COLO829 (cell line): ENCODE results near the gene PLEKHG2.
A peak's percentile ranks its signal among the peaks of the same experiment; 100 is the strongest.
"Not testable (repeated sequence)": the region's sequence is repeated elsewhere in the genome, so short reads cannot be mapped to it uniquely, and the experiment has no call there.

ENCODE experiments used
- DNase-seq: peaks from one replicate; pipeline ENCODE4 v3.0.0; 2012; ENCODE audit warnings: low spot score

The PLEKHG2 gene

GRCh38 chr19:39412100-39412866 lies at the start of gene PLEKHG2:
TSS of gene PLEKHG2 (plus strand) at chr19:39412669. CDS start at chr19:39414087, 1,418 bp downstream.
- peak; percentile 100 for DNase-seq

GRCh38 chr19:39362682-39363657 lies 49.5 kb upstream of the PLEKHG2 start:
- no peak for DNase-seq

GRCh38 chr19:39363901-39364457 lies 48.5 kb upstream of the PLEKHG2 start:
- DNase-seq, result no peak

- DNase-seq, result no peak
Measured at GRCh38 chr19:39365531-39365930, 46.9 kb upstream of the PLEKHG2 start.

- no peak for DNase-seq
Measured at GRCh38 chr19:39369200-39369599, 43.3 kb upstream of the PLEKHG2 start.

DNA sequence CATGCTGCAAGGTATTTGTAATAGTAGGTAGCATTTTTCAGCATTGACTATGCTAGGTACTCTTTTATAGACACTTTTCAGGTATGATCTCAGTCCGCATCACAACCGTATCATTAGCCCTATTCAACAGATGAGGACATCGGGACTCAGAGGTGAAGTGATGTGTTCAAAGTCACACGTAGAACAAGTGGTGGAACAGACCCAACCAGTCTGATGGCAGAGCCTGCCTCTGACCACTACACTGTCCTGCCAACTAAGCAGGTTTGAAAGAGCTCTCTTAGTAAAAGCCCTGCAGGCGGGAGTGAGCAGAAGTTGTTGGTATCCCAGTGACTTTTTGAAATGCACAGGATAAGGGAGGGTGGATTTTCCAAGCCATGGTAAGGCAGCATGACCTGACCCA lies 41.7 kb upstream of the PLEKHG2 start:
- DNase-seq, result no peak

DNA sequence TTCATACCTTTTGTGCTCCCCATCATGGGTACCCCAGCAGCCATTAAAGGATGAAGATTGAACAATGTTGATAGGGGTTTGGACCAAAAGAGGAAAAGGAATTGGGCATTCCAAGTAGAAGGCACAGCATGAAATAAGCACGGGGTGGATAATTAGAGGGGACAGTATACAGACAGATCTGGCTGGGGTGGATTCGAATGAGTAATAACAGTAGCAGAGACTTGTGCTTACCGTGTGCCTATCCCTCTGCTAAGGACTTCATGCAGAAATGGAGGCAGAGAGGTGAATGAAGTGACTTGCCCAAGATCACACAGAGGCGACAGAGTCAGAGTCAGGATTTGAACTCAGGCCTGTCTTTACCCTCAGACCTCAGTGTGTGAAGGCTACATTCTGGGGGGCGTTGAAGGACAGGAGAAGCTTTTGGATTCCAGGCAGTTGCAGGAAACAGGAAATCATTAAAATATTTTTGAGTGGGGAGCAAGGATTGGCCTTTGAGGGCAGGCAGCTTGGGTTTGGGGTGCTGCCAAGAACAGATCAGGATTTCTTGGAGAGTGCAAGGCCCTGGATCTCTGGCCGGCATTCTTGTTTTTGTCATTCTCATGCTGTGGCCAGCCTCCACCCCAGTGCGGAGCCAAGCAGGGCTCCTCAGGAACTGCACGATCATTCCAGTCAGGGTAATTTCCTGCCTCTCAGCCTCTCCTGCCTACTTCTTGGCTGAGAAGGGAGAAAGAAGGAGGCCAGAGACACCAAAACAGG lies 40.2 kb upstream of the PLEKHG2 start:
- DNase-seq, result no peak

DNA sequence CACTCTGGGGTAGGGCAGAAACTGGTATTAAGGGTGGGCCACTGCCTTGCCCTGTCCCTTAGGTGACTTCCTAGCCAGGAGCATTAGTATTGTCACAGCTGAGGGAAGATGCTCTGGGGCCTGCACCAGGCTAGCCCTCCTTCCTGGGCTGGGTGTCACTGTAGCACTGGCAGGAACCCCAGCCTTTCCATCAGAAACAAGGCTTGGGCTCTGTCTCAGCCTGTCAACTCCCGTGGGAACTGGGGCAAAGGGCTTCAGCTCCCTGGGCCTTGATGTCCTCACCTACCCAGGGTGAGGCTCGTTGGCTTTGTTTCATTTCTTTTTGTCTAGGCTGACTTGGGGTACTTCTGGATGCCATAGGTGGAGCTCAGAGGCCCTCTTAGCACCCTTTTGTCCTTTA lies 39.5 kb upstream of the PLEKHG2 start:
- DNase-seq, result no peak

DNA sequence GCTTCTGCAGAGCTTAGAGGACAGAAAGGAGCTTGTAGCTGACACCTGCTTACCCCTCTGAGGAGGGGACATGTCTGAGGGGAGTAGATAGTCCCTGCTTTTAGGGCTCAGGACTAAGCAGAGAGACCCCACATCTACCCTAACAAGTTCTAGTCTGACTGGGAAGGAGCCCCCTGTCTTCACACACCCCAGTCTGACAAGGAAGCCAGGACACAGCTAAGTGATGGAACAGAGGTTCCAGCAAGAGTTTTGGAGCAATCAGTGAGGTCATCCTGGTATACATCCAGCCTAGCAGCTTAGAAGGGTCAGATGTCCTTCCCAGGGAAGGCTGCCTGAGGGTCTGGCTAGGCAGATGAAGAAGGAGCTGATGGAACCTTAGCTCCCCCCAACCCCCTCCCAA lies 36.5 kb upstream of the PLEKHG2 start:
- no peak for DNase-seq

DNA sequence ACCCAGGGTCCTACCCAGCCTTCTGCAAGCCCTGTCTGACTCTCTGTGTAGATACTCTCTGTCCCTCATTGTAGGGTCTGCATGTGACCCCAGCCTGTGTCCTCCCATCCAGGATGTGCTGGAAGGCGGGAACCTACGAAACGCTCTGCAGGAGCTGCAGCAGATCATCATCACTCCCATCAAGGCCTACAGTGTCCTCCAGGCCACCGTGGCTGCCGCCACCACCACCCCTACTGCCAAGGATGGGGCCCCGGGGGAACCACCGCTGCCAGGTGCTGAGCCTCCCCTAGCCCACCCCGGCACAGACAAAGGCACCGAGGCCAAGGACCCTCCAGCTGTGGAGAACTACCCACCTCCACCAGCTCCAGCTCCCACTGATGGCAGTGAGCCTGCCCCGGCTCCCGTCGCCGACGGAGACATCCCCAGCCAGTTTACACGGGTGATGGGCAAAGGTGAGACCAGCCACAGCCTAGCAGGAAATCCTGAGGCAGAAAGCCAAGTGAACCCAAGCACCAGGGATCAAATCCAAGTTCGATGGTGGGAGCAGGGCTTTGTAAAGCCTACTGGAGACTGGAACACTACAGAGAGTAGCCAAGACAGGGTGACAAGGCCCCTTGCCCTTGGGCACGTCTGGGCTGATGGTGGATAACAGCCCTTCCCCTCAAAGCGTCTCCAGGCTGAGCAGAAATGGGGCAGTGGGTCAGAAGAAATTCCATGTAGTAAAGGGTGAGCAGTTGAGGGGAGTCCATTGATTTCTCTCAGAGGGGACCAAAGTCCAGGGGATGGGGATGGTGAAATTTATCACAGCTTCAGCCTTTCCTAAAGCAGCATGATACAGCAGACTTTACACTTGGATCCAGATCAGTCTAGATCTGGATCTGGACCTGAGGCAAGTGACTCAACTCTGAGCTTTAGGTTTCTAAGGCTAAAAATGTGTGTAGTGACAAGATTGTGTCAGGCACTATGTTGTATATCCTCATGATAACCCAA lies 34.8 kb upstream of the PLEKHG2 start:
- no peak for DNase-seq

GRCh38 chr19:39379366-39379765 lies 33.1 kb upstream of the PLEKHG2 start:
- not testable (repeated sequence) for DNase-seq

DNA sequence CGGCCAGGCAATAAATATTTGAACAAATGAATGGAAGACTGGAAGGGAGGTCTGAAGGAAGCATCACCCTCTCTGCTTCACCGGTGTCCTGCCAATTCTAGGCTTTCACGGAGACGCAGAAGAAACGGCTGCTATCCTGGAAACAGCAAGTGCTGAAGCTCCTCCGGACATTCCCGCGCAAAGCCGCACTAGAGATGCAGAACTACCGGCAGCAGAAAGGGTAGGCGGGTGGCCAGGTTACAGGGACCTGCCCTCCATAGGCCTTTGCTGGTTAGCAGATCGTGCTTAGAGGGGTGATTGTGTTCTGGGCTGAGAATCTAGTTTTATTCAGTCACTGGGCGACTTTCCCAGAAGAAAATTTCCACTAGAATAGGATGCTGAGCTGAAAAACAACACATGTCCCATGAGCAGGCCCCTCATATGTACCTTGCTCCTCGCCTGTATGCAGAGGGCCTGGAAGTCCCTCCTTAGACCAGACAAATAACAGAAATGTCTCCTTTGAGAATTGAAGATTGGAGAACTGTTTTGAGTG lies 32.5 kb upstream of the PLEKHG2 start:
- DNase-seq, result no peak

- DNase-seq, result no peak
Measured at GRCh38 chr19:39380521-39381502, 31.7 kb upstream of the PLEKHG2 start.

GRCh38 chr19:39381910-39382611 lies 30.4 kb upstream of the PLEKHG2 start:
- DNase-seq, result no peak

- no peak for DNase-seq
Measured at GRCh38 chr19:39382991-39383828, 29.3 kb upstream of the PLEKHG2 start.

GRCh38 chr19:39384839-39385568 lies 27.5 kb upstream of the PLEKHG2 start:
- DNase-seq, result no peak
